HT1080 (cell line): ENCODE data around the gene MIA2. TPM values are rescaled to one million over a fixed set of nuclear protein-coding genes. Genes with fewer than 3 reads are reported as not detected.
"Not testable (repeated sequence)": the region's sequence is repeated elsewhere in the genome, so short reads cannot be mapped to it uniquely, and the experiment has no call there.

Experiments used
- DNase-seq: peaks from one replicate; pipeline ENCODE4 v3.0.0-alpha.2; 2015; ENCODE audit warnings: low read depth
- total RNA-seq: library from RNA; depleted of rRNA; stranded (reverse); fragments of >200 nt; shearing (Covaris generic); gene quantifications from 2 replicates; pipeline ENCODE4 v1.2.3, GENCODE V29; 2014

Gene MIA2
- total RNA-seq, 1 experiment from 2014 or later = 8.4 TPM

DNA sequence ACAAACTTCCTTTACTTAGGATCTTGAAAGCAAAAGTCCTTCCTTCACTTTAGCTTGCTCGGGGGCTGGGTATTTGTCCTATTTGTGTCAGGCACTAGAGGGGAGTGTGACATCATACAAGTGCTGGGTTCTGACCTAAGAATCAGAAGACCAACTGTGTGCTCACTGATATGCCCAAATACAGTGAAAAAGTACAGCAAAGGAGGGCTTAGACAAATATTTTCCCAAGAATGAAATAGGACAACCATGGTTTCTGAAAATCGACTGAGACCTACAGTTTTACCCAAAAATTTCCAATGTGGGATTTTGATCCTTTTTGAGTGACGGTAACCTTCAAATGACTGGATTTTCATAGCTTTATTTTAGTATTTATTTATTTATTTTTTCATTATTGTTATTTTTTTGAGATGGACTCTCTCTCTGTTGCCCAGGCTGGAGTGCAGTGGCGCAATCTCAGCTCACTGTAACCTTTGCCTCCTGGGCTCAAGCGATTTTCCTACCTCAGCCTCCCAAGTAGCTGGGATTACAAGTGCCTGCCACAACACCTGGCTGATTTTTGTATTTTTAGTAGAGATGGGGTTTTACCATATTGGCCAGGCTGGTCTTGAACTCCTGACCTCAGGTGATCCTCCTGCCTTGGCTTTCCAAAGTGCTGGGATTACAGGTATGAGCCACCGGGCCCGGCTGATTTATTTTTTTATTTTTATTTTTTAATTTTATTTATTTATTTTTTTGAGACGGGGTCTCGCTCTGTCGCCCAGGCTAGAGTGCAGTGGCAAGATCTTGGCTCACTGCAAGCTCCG lies 1.8 kb upstream of the MIA2 start:
- DNase-seq = peak; percentile 45

DNA sequence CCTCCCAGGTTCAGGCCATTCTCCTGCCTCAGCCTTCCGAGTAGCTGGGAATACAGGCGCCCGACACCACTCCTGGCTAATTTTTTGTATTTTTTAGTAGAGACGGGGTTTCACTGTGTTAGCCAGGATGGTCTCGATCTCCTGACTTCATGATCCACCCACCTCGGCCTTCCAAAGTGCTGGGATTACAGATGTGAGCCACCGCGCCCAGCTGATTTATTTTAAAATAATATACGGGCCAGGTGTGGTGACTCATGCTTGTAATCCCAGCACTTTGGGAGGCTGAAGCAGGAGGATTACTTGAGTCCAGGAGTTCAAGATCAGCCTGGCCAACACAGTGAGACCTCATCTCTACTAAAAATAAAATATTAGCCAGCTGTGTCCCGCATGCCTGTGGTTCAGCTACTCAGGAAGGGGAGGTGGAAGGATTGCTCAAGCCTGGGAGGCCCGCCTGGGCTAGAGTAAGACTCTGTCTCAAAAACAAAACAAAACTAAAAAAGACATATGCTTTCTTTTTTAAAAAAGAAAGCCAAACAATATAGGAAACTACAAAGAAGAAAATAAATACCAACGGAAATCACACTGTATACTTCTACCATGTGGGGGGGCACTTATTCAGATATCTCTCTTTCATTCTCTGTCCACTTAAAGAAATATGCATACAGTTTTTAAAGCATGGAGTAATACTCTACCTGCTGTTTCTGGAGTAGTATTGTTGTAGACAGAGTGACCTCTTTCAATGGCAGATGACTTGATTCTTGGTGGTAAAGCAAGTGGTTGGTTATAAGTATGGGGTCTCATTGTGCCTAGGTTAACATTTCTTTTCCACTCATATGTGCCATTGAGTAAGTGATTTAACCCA lies 930 bp upstream of the MIA2 start:
- peak; percentile 61 for DNase-seq

DNA sequence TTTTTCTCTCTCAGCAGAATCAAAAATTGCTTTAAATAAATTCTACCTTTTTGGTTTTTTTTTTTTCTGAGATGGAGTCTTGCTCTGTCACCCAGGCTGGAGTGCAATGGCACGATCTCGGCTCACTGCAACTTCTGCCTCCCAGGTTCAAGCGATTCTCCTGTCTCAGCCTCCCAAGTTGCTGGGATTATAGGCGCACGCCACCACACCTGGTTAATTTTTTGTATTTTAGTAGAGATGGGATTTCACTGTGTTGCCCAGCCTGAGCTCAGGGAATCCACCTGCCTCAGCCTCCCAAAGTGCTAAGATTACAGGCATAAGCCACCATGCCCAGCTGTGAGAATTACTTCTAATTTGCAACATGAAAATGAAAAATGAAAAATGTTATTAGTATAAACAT lies 1.3 kb downstream of the MIA2 start:
- DNase-seq = not testable (repeated sequence)

DNA sequence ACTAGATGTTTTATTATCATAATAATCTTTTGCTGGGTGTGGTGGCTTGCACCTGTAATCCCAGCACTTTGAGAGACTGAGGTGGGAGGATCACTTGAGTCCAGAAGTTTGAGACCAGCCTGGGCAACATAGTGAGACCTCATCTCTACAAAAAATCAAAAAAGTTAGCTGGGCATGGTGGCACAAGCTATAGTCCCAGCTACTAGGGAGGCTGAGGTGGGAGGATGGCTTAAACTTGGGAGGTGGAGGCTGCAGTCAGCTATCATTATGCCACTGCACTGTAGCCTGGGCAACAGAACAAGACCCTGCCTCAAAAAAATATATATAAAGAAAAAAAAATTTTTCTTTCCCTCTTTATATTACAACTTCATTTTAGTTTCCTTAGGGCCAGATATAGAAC lies 1.8 kb downstream of the MIA2 start:
- not testable (repeated sequence) for DNase-seq

DNA sequence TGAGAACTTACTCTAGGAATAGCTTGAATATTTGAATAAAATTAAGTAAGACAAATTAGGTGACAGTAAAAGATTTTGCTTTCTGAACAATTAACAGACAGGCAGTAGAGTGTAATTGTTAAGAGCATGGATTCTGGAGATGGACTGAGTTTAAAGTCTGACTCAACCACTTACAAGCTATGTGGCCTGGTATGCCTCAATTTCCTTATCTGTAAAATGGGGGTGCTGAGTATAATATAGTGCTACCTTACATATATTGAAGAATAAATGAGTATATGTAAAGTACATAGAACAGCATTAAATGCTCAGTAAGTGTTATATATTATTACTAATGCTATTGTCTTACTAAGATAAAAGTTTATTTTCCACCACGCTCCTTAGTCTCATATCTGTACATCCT lies 7.1 kb downstream of the MIA2 start:
- DNase-seq = no peak

DNA sequence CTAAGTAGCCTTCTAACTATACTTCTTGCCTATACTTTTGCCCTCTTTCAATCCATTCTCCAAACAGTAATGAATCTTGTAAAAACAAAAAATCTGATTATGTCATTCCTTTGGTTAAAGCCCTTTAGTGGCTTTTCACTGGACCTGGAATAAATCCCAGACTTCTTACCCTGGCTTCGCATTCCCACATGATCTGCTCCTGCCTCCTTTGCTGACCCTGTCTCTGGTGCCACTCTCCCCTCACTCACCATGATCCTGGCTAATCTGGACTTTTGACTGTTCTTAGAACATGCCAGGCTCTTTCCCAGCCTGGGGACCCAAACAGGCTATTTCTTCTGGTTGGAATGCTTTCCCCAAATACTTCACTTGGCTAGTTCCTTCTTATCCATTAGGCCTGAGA lies 7.9 kb downstream of the MIA2 start:
- DNase-seq = no peak

DNA sequence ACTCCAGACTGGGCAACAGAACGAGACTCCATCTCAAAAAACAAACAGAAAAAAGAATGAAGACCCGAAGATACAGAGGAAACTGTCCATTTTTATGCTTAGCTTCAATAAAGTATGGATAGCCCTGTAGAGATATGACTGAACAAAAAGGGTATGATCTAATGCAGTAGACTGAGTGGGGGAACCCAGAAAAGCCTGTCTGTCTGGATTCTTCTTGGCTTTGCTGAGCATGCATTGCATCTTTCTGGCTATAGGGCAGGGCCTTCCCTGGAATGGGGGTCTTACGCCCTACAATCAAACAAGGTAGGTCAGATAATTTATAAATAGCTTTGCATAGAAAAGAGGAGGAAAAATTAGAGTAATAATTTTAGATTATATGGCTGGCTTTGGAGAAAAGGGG lies 10.1 kb downstream of the MIA2 start:
- DNase-seq = no peak

DNA sequence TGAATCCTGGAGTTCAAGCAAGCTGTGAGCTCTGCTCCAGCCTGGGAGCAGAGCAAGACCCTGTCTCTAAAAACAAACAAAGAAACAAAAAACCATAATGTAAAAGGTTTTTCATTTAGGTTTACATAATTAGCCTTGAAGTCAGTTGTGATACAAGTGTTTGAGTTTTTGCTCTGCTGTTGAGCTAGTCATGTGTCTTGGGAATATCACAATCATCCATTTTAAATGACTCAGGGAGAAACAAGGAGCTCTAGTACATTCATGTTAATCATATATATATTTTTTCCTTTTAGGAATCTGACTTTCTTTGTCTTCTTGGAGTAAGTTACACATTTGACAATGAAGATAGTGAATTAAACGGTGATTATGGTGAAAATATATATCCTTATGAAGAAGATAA lies 12.9 kb downstream of the MIA2 start:
- no peak for DNase-seq

DNA sequence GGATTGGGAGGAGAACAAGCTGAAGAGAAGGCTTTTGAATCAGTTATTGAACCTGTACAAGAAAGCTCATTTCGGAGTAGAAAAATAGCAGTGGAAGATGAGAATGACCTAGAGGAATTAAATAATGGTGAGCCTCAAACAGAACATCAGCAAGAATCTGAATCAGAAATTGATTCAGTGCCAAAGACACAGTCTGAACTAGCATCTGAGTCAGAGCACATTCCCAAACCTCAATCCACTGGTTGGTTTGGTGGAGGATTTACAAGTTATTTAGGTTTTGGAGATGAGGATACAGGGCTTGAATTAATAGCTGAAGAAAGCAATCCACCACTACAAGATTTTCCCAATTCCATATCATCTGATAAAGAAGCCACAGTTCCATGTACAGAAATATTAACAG lies 13.5 kb downstream of the MIA2 start:
- DNase-seq = peak; percentile 85

DNA sequence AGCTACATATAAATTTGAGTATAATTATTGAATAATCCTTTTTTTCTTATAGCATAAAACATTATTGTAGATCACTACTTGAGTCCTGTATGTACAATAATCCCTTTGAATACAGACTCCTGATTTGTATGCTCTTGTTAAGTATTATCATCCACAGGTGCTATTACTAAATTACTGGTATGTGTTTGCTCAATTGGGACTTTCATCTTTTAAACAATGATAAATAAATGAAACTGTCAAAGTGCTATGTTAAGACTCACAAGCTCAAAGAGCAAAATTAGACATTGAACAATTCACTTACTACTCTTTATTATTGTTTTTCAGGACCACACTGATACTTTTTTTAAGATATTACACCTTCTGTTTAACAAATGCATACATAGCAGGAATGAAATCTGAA lies 17.8 kb downstream of the MIA2 start:
- DNase-seq = no peak

DNA sequence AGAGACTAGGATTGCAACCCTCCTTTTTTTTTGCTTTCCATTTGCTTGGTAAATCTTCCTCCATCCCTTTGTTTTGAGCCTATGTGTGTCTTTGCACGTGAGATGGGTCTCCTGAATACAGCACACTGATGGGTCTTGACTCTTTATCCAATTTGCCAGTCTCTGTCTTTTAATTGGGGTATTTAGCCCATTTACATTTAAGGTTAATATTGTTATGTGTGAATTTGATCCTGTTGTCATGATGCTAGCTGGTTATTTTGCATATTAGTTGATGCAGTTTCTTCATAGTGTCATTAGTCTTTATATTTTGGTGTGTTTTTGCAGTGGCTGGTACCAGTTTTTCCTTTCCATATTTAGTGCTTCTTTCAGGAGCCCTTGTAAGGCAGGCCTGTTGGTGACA lies 23.7 kb downstream of the MIA2 start:
- DNase-seq = not testable (repeated sequence)

DNA sequence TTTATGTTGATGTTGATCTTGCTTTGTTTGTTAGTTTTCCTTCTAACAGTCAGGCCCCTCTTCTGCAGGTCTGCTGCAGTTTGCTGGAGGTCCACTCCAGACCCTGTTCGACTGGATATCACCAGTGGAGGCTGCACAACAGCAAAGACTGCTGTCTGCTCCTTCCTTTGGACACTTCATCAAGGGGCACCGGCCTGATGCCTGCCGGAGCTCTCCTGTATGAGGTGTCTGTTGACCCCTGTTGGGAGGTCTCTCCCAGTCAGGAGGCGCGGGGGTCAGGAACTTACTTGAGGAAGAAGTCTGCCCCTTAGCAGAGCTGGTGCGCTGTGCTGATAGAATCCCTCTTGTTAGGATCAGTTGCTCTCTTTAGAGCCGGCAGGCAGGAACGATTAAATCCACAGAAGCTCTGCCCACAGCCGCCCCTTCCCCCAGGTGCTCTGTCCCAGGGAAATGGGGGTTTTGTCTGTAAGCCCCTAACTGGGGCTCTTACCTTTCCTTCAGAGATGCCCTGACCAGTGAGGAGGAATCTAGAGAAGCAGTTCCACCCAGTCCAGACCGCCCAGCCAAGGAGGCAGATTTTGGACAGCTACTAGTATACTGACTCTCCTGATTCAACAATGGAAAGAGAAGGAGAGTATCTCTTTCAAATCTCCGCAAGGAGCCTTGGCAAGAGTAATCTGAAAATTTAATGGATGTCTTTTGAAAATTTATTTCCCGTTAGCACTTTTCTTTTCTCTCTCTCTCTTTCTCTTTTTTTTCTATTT lies 25.2 kb downstream of the MIA2 start:
- no peak for DNase-seq

DNA sequence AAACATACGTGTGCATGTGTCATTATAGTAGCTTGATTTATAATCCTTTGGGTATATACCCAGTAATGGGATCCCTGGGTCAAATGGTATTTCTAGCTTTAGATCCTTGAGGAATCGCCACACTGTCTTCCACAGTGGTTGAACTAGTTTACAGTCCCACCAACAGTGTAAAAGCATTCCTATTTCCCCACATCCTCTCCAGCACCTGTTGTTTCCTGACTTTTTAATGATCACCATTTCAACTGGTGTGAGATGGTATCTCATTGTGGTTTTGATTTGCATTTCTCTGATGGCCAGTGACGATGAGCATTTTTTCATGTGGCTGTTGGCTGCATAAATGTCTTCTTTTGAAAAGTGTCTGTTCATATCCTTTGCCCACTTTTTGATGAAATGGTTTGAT lies 26.4 kb downstream of the MIA2 start:
- not testable (repeated sequence) for DNase-seq

DNA sequence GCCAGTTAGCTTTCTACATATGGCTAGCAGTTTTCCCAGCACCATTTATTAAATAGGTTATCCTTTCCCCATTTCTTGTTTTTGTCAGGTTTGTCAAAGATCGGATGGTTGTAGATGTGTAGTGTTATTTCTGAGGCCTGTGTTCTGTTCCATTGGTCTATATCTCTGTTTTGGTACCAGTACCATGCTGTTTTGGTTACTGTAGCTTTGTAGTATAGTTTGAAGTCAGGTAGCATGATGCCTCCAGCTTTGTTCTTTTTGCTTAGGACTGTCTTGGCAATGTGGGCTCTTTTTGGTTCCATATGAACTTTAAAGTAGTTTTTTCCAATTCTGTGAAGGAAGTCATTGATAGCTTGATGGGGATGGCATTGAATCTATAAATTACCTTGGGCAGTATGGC lies 28.5 kb downstream of the MIA2 start:
- not testable (repeated sequence) for DNase-seq

DNA sequence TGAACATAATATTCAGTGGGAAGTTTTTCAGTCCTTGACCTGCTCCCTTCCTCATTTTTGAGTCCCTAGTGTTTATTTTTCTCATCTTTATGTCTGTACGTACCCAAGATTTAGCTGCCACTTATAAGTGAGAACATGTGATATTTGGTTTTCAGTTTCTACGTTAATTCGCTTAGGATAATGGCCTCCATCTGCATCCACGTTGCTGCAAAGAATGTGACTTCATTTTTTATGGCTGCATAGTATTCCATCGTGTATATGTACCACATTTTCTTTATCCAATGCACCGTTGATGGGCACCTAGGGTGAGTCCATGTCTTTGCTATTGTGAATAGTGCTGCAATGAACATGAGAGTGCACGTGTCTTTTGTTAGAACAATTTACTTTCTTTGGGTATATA lies 30.3 kb downstream of the MIA2 start:
- DNase-seq = no peak

DNA sequence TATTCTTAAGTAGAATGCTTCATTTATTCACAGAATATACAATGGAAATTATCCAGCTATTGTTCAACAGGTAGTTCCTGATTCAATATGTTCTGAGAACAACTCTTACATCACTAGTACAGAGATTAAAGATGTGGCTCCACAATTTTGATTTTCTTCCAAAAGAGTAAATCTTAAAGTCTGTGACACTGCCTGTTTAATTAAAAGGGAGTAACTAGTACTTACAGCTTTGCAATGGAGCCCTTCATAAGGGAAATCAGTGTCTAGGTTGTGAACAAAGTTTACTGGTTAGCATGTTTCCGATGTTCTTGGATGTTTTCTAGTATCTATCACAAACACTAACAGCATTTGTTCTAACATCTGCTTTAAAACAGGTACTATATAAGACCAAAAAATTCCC lies 30.8 kb downstream of the MIA2 start:
- DNase-seq = no peak

DNA sequence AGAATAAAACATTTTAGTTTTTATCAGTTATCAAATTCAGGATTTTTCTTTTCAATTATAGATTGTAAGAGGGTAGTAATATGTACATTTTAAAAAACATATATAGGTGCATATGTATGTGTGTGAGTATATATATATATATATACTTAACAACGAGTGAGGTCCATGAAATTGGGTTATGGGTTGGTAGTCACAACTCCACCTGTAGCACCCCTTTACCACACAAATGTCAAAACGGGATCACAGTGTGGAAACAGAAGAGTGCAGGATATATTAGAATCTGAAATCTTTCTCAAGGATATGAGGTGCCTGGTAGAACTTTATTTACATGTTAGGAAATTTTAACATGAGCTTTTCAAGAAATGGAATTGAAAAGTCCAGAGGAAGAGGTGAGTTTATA lies 31.3 kb downstream of the MIA2 start:
- DNase-seq = peak; percentile 4

DNA sequence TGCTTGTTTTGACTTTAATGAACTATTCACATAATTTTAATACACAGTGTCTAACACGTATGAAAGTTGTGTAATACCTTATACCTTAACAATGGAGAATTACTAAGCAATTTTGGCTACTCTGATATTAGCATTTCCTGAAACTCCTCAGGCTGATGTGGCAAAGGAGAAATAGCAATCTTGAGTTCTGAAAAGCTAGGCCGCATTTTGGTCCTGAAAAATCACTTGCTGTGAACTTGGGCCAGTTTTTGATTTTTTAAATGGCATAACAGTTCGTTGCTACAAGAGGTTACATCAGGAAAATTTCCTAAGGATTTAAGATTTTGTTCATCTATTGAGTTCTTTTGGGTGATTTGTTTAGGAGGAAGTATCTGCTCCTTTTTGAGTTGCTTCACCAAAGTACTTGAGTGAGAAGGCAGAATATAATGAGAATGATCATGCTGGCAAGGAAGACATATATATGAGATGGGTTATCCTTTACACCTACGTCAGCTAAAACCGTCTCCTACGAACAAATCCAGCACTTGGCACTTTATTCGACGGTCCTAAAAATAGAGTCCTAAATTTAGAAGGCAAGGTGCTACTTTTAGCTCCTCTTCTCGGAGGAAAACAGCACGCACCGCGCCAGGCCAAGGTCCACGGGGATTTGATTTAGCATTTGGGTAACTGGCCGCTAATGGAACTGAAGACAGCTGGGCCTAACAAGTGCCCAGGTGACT lies 32.2 kb downstream of the MIA2 start:
- peak; percentile 20 for DNase-seq

DNA sequence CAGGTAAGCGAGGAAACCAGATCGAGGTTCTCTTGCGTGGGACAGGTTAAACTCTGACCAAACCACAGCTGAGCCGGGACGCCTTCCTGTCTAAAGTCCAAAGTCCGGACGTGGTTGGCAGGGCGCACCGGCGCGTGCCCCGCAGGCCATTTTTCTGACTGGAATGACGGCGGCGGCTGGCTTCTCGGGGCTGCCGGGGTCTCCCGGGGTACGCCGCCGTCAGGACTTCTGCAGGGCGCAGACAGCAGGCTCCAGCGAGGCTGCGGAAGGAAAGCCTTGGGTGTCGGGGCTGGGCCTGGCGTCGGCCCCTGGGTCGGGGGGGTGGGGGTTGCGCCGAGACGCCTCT lies 32.8 kb downstream of the MIA2 start:
- no peak for DNase-seq

DNA sequence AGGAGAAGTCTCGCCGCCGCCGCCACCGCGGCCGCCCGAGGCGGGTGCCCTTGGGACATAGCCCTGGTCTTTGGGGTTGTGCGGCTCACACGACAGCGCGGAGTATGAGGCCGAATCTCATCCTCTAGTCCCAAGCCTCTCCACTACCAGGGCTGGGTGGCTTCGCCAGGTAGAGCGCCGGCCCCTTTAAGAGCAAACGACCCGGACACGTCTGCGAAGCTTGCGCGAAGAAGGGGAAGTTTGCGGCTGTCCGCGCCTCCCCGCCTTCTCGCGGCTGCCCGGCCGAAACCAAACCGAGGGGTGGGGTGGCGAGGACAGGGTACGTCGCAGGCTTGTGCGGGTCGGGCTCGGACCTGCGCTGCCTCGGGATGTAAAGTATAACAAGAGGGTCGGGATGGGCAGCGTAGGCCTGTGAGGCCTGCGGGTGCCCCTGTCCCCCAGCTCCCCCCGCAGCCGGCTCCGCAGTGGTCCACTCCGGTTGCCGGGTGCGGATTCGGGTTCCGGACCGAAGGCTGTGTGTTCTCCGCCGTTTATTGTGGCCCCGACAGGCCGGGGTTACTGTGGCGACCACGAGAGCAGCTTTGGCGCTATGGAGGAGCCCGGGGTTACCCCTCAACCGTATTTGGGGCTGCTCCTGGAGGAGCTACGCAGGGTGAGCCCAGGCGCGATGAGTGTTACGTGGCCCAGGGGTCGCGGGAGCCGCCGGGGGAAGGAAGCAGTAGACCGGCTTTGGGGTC lies 33.3 kb downstream of the MIA2 start:
- DNase-seq = peak; percentile 83

DNA sequence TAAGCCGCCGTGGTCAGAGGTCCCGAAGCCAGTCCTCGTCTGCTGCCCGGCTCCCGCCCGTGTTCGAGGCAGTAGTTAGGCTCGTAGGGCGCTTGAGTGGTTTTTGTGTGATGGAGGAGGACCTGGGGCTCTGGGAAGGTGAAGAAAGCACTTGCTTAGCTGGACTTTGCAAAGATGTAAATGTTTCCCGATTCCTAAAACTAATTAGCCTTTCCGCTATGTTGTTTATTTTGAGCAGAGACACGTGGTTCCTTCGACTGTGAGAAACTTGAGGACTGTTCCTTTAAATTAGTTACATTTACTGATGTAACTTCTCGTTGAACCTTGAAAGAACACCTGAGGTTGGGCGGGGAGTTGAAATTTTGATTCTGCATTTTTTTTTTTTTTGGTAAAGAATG lies 33.9 kb downstream of the MIA2 start:
- no peak for DNase-seq
